HTR-8/SVneo (cell line): Measurements from ENCODE around the gene MAP2K7.
"Not testable (repeated sequence)": the region's sequence is repeated elsewhere in the genome, so short reads cannot be mapped to it uniquely, and the experiment has no call there.

Source experiments
- DNase-seq: peaks from one replicate; pipeline ENCODE4 v3.0.0; 2011; ENCODE audit warnings: low spot score, mixed read lengths; ENCODE audit not compliant: insufficient read length
- FAIRE-seq: peaks from 2 replicates; lab custom pipeline; 2011; peaks lifted over from hg19 to GRCh38; lab: Jason Lieb, UNC

MAP2K7 gene

GRCh38 chr19:7917267-7918061 is 13.8 kb downstream of the MAP2K7 start:
- DNase-seq = no peak
- FAIRE-seq = peak; percentile 51

GRCh38 chr19:7918062-7918614 is 14.5 kb downstream of the MAP2K7 start:
- FAIRE-seq, DNase-seq: not testable (repeated sequence)

GRCh38 chr19:7918615-7919421 is 15.1 kb downstream of the MAP2K7 start:
- FAIRE-seq = no peak

GRCh38 chr19:7919610-7920518 is 16.2 kb downstream of the MAP2K7 start, which contains the start of gene SNAPC2:
TSS of gene SNAPC2 (plus strand) at chr19:7920338. CDS start at chr19:7920367, 29 bp downstream.
- FAIRE-seq = no peak
- DNase-seq = peak; percentile 90

More at GRCh38 chr19:7918615-7919421, 15.1 kb downstream of the MAP2K7 start:
- DNase-seq = no peak

- DNase-seq (peak; percentile 80), FAIRE-seq (peak; percentile 96)
Measured at GRCh38 chr19:7920519-7921301, 17.0 kb downstream of the MAP2K7 start.

- no peak for FAIRE-seq
Measured at GRCh38 chr19:7921302-7921966, 17.8 kb downstream of the MAP2K7 start.

GRCh38 chr19:7921967-7922835 is 18.5 kb downstream of the MAP2K7 start:
- FAIRE-seq = no peak
- DNase-seq = no peak

More at GRCh38 chr19:7921302-7921966, 17.8 kb downstream of the MAP2K7 start:
- DNase-seq = no peak

- DNase-seq (no peak), FAIRE-seq (no peak)
Measured at GRCh38 chr19:7922836-7923195, 19.1 kb downstream of the MAP2K7 start.

- DNase-seq (no peak), FAIRE-seq (no peak)
Measured at GRCh38 chr19:7923295-7924191, 19.9 kb downstream of the MAP2K7 start.

GRCh38 chr19:7924241-7924640 is 20.6 kb downstream of the MAP2K7 start:
- FAIRE-seq = no peak
- no peak for DNase-seq

GRCh38 chr19:7924651-7925170 is 21.0 kb downstream of the MAP2K7 start:
- DNase-seq (no peak), FAIRE-seq (no peak)

- FAIRE-seq (peak; percentile 91), DNase-seq (peak; percentile 91)
Measured at GRCh38 chr19:7925171-7925851, 21.6 kb downstream of the MAP2K7 start.

- no peak for DNase-seq
- no peak for FAIRE-seq
Measured at GRCh38 chr19:7926021-7926726, 22.5 kb downstream of the MAP2K7 start, which contains the start of gene CTXN1. TSS of gene CTXN1 (minus strand) at chr19:7926135. CDS start at chr19:7925538, 597 bp downstream.

- no peak for FAIRE-seq
- no peak for DNase-seq
Measured at GRCh38 chr19:7926727-7927604, 23.3 kb downstream of the MAP2K7 start.
